CD4-positive, alpha-beta T cell treated with Interleukin-4 for 1 hour (primary cell): ENCODE results near the gene ARSB.
"Not testable (repeated sequence)": the region's sequence is repeated elsewhere in the genome, so short reads cannot be mapped to it uniquely, and the experiment has no call there.

Experiments used
- DNase-seq, 2 donors: peaks; one replicate each; pipeline ENCODE4 v3.0.0-alpha.2; 2020 to 2022

Gene ARSB

DNA sequence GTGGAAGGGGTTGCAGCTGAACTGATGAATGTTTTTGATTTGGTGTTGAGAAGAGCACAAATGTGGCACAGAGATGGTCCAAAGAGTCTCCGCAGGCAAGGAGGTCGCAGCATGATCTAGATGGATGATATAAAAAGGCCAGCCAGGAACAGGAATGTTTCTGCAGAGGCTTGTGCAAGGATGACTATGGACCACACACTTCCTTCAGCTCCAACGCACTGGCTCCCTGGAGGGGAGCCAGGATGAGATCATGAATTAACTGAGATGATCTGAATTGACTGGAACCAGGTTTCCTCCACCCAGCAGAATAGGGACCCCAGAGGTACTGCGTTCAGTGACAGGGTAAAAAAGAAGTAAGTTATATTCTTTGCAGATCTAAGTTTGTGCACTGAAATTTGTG is 89.0 kb downstream of the ARSB start:
- no peak for DNase-seq

DNA sequence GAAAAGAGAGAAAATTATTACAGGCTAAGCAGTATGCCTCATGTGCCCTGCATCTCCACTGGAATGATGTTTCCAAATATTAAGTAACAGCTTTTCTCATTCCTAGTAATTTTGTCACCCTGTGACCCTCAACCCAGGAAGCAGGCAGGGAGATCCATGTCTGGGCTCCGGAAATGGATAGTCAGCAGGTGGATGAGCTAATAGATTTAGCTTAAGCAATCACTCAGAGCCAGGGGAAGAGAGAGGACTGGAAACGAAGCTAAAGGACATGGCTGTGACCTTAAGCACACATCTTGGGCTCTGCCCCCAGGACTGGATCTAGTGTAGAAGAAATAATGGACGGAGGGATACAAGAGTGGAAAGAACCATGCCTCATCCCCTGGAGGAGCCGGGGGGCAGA is 89.5 kb downstream of the ARSB start:
- DNase-seq = no peak

DNA sequence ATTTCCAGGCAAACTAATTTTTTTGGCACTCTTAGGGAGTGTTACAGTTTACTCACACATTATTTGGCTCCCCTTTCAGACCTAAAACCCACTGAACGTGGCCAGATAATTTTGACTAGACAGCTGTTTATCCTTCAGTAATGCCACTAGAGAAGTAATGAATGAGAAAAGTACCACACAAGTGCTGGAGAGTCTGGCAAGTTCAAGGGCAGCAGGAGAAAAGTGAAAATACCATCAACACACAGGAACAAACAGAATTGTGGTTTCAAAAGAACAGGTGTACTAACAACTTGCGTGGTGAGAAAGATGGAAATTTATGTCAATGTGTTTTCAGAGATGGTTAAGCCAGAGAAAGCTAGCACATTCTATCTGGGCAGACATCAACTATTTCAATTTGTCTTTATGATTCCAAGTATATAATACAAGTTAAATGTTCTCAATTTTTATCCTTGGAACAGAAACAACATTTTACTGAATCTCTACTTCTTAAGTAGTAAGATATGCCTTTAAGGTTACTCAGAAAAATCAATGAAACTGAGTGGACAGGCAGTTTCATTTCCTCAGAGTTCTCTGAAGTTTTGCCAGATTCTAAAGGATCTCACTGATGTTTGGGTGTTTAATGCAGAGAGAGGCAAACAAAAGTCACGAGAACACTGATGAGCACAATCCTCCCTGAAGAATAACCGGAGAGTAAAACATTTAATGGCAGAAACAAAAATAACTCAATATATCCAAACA is 91.0 kb downstream of the ARSB start:
- no peak for DNase-seq

DNA sequence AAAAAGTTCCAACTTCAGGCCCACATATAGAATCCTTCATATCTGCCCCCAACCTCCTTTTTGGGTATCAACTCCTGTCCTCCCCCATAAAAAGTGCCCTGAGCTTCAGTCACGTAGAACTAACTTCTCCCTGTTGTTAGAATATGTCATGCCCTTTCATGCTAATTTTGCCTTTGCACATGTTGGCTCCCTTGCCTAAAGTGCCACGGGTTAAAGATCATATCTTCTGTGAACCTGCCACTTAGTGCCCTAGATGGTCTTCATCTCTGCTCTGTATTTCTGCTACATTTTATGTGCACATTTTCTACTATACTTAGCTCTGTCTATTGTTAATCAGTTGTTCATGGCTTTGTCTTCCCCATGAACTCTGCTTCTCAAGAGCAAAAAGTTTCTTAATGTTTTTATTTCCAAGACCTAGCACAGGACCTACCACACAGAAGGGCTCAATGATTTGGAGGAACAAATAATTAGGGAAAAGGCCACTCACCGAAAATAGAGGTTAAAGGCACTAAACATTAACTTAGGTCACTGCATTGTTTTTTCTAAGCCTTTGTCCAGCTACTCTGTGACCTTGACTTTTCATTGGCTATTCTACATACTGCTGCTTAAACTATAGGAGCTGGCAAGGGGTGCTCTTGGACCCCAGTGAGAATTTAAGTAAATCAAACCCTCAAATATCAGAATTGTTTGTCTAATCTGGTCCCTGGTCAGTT is 94.3 kb downstream of the ARSB start:
- DNase-seq = no peak

GRCh38 chr5:78889369-78890140 is 95.6 kb downstream of the ARSB start:
- no peak for DNase-seq

DNA sequence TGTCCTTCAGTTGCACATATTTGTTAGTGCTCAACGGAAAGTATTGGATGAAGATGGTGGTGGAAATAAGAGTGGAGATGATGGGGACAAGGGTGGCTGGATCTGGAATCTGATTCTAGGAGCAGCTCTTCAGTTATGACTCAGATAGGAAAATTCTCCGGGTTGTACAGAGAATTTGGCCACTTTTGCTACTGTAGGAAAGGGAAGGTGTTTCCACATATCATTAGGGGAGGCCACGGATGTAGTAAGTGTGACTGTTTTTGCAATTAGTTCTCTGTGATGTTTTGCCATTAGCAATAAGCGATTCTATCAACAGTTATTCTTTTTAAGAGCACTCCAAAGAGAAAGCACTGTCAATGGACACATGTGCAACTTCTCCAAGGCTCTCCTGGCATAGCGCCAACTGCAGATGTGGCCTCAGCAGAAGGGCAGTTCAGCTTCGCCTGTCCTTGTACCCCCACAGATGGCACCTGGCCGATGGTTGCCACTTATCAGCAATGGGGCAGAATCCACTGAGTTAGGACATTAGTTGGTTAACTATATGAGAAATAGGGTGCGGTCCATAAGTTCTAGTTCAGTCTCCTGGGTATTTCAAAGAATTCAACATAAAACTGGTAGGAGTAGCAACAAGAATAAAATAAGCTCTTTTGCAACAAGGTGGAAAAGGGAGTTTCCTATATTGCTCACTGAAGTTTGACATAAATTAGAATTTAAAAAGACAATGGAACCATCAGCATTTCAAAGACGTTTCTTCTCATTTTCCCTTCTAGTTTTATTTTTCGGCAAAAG is 96.3 kb downstream of the ARSB start:
- no peak for DNase-seq

GRCh38 chr5:78887384-78888118 is 97.6 kb downstream of the ARSB start:
- DNase-seq = no peak

GRCh38 chr5:78886341-78887230 is 98.5 kb downstream of the ARSB start:
- DNase-seq = no peak

DNA sequence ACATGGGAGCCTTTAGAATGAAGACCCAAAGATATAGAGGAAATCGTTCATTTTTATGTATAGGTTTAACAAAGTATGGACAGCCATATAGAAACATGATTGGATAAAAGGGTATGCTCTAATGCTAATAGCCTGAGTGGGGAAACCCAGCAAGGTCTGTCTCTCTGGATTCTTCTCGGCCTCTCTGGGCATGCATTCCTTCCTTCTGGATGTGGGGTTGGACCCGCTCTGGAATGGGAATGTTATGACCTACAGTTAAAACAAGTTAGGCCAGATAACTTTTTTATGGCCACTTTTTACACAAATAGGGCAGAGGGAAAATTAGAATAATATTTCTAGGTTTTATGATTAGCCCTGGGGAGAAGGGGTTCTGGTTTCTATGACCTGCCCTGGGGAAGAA is 103.2 kb downstream of the ARSB start:
- no peak for DNase-seq

GRCh38 chr5:78879516-78879915 is 105.6 kb downstream of the ARSB start:
- DNase-seq = no peak

GRCh38 chr5:78866076-78866475 is 119.0 kb downstream of the ARSB start:
- DNase-seq = not testable (repeated sequence)

DNA sequence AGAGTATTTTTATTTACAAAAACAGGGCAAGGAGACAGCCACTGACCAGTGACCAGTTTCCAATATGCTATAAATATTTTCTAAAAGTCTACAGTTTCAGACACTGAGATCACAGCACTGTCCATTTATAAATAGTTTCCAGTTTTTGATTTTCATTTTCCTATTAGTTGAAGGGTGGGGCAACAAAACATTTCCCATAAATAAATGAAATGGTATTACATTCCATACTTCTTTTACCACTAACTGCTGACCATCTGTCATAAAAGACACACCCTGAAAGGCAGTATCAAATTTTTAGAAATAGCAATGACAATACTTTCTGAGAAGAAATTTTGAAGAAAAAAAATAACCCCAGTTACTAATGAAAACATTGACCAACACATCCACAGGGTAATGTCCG is 126.7 kb downstream of the ARSB start:
- no peak for DNase-seq

GRCh38 chr5:78855026-78855425 is 130.1 kb downstream of the ARSB start:
- no peak for DNase-seq

DNA sequence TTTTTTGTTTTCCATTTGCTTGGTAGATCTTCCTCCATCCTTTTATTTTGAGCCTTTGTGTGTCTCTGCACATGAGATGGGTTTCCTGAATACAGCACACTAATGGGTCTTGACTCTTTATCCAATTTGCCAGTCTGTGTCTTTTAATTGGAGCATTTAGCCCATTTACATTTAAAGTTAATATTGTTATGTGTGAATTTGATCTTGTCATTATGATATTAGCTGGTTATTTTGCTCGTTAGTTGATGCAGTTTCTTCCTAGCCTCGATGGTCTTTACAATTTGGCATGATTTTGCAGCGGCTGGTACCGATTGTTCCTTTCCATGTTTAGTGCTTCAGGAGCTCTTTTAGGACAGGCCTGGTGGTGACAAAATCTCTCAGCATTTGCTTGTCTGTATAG is 133.2 kb downstream of the ARSB start:
- not testable (repeated sequence) for DNase-seq

- no peak for DNase-seq
These were observed 139.6 kb downstream of the ARSB start for GRCh38 chr5:78845470-78845869.

- DNase-seq = no peak
These were observed 141.7 kb downstream of the ARSB start for GRCh38 chr5:78843436-78843835.

GRCh38 chr5:78841767-78842166 is 143.3 kb downstream of the ARSB start:
- DNase-seq = no peak

DNA sequence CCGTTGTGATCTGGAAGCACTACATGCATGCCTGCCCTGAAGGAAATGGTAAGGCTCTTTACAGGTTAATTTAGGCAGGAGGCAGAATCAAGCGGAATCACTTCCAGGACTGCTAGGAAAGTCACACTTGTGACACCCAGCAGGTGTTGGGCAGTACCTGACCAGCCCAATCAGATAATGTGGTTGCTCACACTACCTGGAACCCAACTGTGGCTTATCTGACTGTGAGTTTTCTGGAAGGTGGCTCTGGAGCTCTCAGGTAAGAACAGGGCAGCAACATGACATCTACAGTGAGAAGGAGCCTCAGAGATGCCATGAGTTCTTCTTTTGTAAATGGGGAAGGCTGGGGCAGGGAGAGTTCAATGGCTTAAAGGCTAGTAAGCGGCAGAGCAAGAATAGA is 146.4 kb downstream of the ARSB start:
- no peak for DNase-seq

- no peak for DNase-seq
These were observed 147.3 kb downstream of the ARSB start for GRCh38 chr5:78837836-78838235.

DNA sequence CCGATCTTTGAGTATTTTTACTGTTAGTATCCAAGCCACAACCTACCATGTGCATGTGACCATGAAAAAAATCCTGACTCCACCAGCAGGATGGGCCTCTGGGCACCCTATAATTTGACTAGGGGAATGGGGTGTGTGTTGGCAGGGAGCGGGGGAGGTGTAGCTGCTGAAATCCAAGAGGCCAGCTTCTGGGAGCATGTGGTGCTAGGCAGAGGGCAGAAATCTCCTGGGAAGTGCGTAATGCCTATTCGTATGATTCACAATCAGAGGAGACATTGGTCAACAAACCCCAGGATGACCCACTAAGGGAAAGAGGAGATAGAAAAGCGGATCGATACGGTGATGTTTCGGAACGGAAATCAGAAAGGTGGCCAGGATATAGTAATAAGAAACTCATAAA is 149.9 kb downstream of the ARSB start:
- DNase-seq = no peak

DNA sequence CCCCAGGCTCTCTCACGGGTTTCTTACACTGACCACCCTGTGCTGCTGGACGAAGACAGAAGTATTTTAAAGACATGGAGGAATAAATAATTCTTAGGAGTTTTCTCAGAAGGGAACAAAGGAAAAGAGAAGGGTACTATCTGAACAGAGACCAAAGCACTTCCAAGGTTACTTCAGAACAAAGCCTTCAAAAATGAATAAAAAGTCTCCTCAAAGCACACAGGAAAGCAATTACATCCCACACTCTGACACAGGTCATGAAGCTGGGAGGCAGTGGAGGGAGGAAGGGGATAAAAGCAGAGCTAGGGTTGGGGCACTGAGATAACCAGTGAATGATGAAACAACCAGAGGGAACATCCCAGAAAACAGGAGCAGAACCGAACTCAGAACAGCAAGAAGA is 151.8 kb downstream of the ARSB start:
- DNase-seq = no peak
